Left kidney (tissue), 2 donors: Measurements from ENCODE around the gene MYMX. TPM values are rescaled to one million over a fixed set of nuclear protein-coding genes. Genes with fewer than 3 reads are reported as not detected.
A peak's percentile ranks its signal among the peaks of the same experiment; 100 is the strongest.

Experiments
- DNase-seq: peaks from one replicate; pipeline ENCODE4 v3.0.0-alpha.2; 2013
- polyA plus RNA-seq: library from polyadenylated mRNA; unstranded; fragments of 120-200 nt; gene quantifications from one replicate; pipeline ENCODE4 v1.2.1, GENCODE V29; 2013; ENCODE audit not compliant: insufficient read length

Gene MYMX
- polyA plus RNA-seq, 1 donor = 0.62 TPM

- DNase-seq = no peak
Observed at GRCh38 chr6:44264154-44265006, 47.7 kb downstream of the MYMX start.

- DNase-seq = peak; percentile 92
Observed at GRCh38 chr6:44265007-44265721, 48.4 kb downstream of the MYMX start, which contains the start of gene NFKBIE. NFKBIE (minus strand) TSS chr6:44265551; CDS start chr6:44265346, 205 bp downstream.

GRCh38 chr6:44265722-44266233, 49.1 kb downstream of the MYMX start:
- no peak for DNase-seq

GRCh38 chr6:44266347-44266746, 49.6 kb downstream of the MYMX start:
- no peak for DNase-seq

GRCh38 chr6:44267252-44267651, 50.5 kb downstream of the MYMX start:
- no peak for DNase-seq

Other genes with a start within 250 kb of the MYMX start
- 33.7 TPM for gene MRPL14, start 89.5 kb upstream of the MYMX start, polyA plus RNA-seq
- gene TMEM63B, start 89.4 kb upstream of the MYMX start, polyA plus RNA-seq = 34.8 TPM
- 0.23 TPM for gene CAPN11, start 58.1 kb upstream of the MYMX start, polyA plus RNA-seq
- 30.8 TPM for gene SLC29A1, start 6.7 kb downstream of the MYMX start, polyA plus RNA-seq
- gene HSP90AB1, start 30.2 kb downstream of the MYMX start, polyA plus RNA-seq = 1,241 TPM
- 46.7 TPM for gene SLC35B2, start 40.6 kb downstream of the MYMX start, polyA plus RNA-seq
- gene NFKBIE, start 48.6 kb downstream of the MYMX start, polyA plus RNA-seq = 9.6 TPM
- 0.88 TPM for gene TMEM151B, start 53.5 kb downstream of the MYMX start, polyA plus RNA-seq
- gene AARS2, start 96.4 kb downstream of the MYMX start, polyA plus RNA-seq = 16.9 TPM
- not detected for gene SPATS1, start 125.7 kb downstream of the MYMX start, polyA plus RNA-seq
- 43.7 TPM for gene CDC5L, start 170.8 kb downstream of the MYMX start, polyA plus RNA-seq